Activated CD8-positive, alpha-beta memory T cell treated with anti-CD3 and anti-CD28 coated beads, Interleukin-2, amount 50 U/mL, for 48 hours (primary cell): ENCODE measurements around the gene IL13.
"Not testable (repeated sequence)": the region's sequence is repeated elsewhere in the genome, so short reads cannot be mapped to it uniquely, and the experiment has no call there.

Experiments used
- DNase-seq: peaks from one replicate; pipeline ENCODE4 v3.0.0-alpha.2; 2020

Gene IL13

DNA sequence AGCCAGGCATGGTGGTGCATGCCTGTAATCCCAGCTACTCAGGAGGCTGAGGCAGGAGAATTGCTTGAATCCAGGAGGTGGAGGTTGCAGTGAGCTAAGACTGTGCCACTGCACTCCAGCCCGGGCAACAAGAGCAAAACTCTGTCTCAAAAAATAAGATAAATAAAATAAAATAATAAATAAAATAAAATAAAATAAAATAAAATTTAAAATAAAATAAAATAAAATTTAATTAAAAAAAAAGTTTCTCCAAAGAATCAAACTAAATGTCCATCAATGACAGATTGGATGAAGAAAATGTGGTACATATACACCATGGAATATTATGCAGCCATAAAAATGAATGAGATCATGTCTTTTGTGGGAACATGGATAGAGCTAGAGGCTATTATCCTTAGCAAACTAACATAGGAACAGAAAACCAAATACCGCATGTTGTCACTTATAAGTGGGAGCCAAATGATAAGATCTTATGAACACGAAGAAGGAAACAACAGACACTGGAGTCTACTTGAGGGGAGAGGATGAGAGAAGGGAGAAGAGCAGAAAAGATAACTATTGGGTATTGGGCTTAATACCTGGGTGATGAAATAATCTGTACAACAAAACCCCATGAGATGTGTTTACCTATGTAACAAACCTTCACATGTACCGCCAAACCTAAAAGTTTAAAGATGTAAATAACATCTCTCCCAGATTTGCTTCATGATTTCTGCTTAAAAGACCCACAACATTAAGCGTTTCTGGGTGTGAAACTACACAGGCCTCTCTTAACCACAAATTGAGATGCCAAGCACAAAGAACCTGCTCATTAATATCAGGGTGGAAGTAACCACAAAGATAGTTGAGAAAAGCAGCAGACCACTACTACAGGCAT lies 34.0 kb downstream of the IL13 start:
- DNase-seq, result not testable (repeated sequence)

GRCh38 chr5:132692632-132692967 lies 34.6 kb downstream of the IL13 start:
- DNase-seq, result no peak

GRCh38 chr5:132695956-132696355 lies 38.0 kb downstream of the IL13 start:
- no peak for DNase-seq

- DNase-seq, result no peak
Observed at GRCh38 chr5:132704875-132705274, 46.9 kb downstream of the IL13 start.

DNA sequence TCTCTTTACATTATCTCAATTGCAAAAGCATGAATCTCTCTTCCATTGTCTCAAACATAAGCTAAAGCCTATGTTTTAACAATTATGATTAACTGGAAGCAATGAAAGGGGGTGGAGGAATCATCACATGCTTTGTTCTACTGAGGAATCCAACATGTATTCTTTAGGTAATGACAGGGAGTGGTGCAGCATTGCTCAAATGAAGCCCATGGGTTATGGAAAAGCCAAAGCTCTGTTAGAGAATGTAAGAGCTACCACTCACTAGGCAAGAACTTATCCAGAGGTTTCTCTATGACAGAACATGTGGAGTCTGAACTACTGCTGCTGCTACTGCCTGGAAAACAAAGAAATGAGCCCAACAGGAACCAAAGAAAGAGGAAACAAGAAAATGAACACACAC lies 50.7 kb downstream of the IL13 start:
- no peak for DNase-seq
